PC-9 (cell line): ENCODE measurements around the gene CSF1R.

Experiments
- CTCF ChIP-seq: fragments of 200-600 bp; sonication (generic); conservative IDR thresholded peaks from 2 replicates; pipeline ENCODE4 v1.6.1; 2017; ENCODE audit warnings: mixed run types, antibody characterized with exemption, mild to moderate bottlenecking, moderate library complexity
- EZH2 ChIP-seq: fragments of 200-600 bp; sonication (generic); IDR thresholded peaks from 2 replicates; pipeline ENCODE4 v1.8.0; 2017; ENCODE audit warnings: antibody characterized with exemption, low read depth

- no peak for TF ChIP-seq CTCF
- TF ChIP-seq EZH2 = no peak
These were observed 64.7 kb downstream of the CSF1R start for GRCh38 chr5:150021491-150022157.
